ENCODE measurements around the gene PHOX2B.
"Not testable (repeated sequence)": the region's sequence is repeated elsewhere in the genome, so short reads cannot be mapped to it uniquely, and the experiment has no call there.

The PHOX2B gene

GRCh38 chr4:41711654-41712053, 36.9 kb downstream of the PHOX2B start:
- DNase-seq (ENCODE audit: low read depth): not testable (repeated sequence)

GRCh38 chr4:41709844-41710481, 38.6 kb downstream of the PHOX2B start:
- no peak for DNase-seq (ENCODE audit: low read depth)

- no peak for DNase-seq (ENCODE audit: low read depth)
Measured at GRCh38 chr4:41703785-41704184, 44.7 kb downstream of the PHOX2B start.

GRCh38 chr4:41702770-41703169, 45.8 kb downstream of the PHOX2B start:
- DNase-seq (ENCODE audit: low read depth): no peak

DNA sequence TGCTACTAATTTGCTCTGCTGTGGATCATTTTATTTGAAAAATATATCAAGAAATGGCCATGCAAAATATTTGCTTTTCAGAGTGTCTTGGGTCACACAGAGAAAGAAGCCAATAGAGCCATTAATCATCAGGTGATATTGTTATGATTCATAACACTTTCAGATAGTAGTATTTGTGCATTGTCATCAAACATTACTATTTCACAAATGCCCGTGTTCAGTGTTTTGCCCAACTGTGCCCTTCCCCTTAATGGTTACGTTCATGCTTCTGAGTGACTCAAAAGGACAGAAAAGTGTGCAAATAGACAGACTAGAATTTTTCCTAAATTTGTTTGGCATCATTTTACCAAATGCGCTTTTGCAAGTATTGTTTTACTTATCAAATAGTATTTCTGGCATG, 46.5 kb downstream of the PHOX2B start:
- DNase-seq (ENCODE audit: low read depth): no peak

DNA sequence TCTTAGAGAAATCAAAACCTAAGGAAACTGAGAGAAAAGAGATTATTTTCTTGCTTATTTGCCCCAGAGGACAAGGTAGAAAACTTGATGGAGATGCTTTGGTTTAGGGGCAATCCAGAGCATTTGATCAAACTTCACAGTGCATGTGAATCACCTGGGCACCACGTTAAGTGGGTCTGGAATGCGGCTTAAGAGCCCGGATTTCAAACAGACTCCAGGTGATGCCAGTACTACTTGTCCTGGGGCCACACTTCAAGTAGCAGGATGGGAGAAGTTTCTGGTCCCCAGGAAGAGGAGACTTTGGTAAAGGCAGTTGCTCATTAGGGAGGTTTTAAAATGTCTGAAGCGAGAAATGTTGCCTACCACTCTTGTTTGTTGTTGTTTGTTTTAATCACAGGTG, 51.8 kb downstream of the PHOX2B start:
- DNase-seq (ENCODE audit: low read depth): no peak

DNA sequence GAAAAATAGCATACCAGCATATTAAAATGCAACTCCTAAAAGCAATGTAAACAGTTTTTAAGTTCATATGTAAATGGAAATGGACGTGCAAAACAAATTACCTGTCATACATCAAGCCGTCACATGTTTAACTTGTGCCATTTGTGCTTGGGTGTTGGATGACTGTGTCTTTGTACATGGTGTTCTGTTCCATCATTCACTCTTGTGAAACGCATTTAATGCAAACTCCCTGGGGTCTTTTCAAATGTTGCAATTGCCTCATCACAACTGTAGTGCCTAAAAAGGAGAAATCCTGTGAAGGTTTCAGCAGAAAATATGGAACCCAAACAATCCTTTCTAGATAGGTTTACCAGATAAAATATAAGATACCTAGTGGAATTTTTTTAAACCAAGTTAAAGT, 52.4 kb downstream of the PHOX2B start:
- DNase-seq (ENCODE audit: low read depth): no peak
